ENCODE data around the gene AVP.

DNA sequence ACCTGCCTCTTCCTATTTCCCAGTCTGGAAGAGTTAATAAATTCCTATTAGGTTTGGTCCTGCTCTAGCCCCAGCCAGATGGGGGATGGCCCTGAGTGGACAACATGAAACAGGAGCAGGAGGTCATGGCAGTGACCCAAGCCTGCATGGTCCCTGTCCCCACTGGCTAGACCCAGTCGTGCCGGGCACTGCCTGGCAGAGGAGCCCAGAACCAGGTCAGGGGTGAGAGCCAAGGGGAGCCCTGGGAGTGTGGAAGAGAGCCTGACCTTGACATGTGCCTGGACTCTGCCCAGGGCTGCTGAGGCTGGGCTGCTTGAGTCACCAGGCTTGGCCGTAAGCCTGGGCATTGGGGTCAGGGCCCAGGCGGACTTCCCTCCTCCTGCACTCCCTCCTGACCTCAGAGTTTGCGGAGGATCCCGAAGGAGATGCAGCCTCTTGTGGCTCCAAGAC is 3.6 kb downstream of the AVP start:
- TF ChIP-seq, protein P1, sequence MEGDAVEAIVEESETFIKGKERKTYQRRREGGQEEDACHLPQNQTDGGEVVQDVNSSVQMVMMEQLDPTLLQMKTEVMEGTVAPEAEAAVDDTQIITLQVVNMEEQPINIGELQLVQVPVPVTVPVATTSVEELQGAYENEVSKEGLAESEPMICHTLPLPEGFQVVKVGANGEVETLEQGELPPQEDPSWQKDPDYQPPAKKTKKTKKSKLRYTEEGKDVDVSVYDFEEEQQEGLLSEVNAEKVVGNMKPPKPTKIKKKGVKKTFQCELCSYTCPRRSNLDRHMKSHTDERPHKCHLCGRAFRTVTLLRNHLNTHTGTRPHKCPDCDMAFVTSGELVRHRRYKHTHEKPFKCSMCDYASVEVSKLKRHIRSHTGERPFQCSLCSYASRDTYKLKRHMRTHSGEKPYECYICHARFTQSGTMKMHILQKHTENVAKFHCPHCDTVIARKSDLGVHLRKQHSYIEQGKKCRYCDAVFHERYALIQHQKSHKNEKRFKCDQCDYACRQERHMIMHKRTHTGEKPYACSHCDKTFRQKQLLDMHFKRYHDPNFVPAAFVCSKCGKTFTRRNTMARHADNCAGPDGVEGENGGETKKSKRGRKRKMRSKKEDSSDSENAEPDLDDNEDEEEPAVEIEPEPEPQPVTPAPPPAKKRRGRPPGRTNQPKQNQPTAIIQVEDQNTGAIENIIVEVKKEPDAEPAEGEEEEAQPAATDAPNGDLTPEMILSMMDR (conservative IDR thresholded peaks at IDR 0.05), result no peak
- TF ChIP-seq ZFX (IDR thresholded peaks at IDR 0.05), result no peak
